WTC11 (cell line): Measurements from ENCODE around the gene TSSC4. TPM values are rescaled to one million over a fixed set of nuclear protein-coding genes. Genes with fewer than 3 reads are reported as not detected.

Experiments used
- ATAC-seq: fragments of 200-7000 bp; cut with Tn5 transposase; 2 replicates; pipeline ENCODE4 v1.10.0; 2021; ENCODE audit warnings: mild to moderate bottlenecking, moderate library complexity
- CTCF ChIA-PET: fragments of 300-600 bp; sonication (Branson Sonifier 250); formaldehyde crosslinking; loops from one replicate; lab custom pipeline; 2021; ENCODE audit warnings: antibody characterized with exemption; lab: Charles Lee
- POLR2A ChIA-PET: fragments of 350-600 bp; sonication (Branson Sonifier 250); formaldehyde crosslinking; loops from one replicate; lab custom pipeline; 2021; ENCODE audit warnings: antibody characterized with exemption; lab: Charles Lee
- DNase-seq: peaks from one replicate; pipeline ENCODE4 v3.0.0; 2021; ENCODE audit warnings: low spot score
- H3K27ac Mint-ChIP-seq: 2 replicates; pipeline ENCODE4 v1.8.0; 2021; ENCODE audit warnings: mixed read lengths
- H3K27me3 Mint-ChIP-seq: 2 replicates; pipeline ENCODE4 v1.8.0; 2021; ENCODE audit warnings: low read depth, mild to moderate bottlenecking, moderate library complexity, mixed read lengths
- H3K36me3 Mint-ChIP-seq: 2 replicates; pipeline ENCODE4 v1.8.0; 2021; ENCODE audit warnings: mixed read lengths
- H3K4me1 Mint-ChIP-seq: 2 replicates; pipeline ENCODE4 v1.8.0; 2022; ENCODE audit warnings: mixed read lengths
- H3K4me3 Mint-ChIP-seq: 2 replicates; pipeline ENCODE4 v1.8.0; 2021; ENCODE audit warnings: mild to moderate bottlenecking, moderate library complexity, mixed read lengths
- H3K9me3 Mint-ChIP-seq: 2 replicates; pipeline ENCODE4 v1.8.0; 2021; ENCODE audit warnings: mixed read lengths
- ESRRA ChIP-seq: sonication (generic); formaldehyde crosslinking; IDR thresholded peaks from 2 replicates; pipeline ENCODE4 v1.8.1; 2022; ENCODE audit warnings: mild to moderate bottlenecking, missing genetic modification reagents, borderline replicate concordance
- FOXJ3 ChIP-seq: sonication (generic); formaldehyde crosslinking; IDR thresholded peaks from 2 replicates; pipeline ENCODE4 v1.9.0; 2021; ENCODE audit warnings: missing genetic modification reagents, mild to moderate bottlenecking, borderline replicate concordance
- GABPB1 ChIP-seq: sonication (generic); formaldehyde crosslinking; IDR thresholded peaks from 2 replicates; pipeline ENCODE4 v1.8.1; 2023; ENCODE audit warnings: mild to moderate bottlenecking, missing genetic modification reagents
- GTF2I ChIP-seq: fragments of 250-450 bp; sonication (Bioruptor Pico); conservative IDR thresholded peaks from 2 replicates; pipeline ENCODE4 v1.4.0; 2021; ENCODE audit warnings: mild to moderate bottlenecking
- IRF2 ChIP-seq: sonication (generic); formaldehyde crosslinking; IDR thresholded peaks from 2 replicates; pipeline ENCODE4 v1.8.0; 2022; ENCODE audit warnings: low read depth, missing genetic modification reagents, borderline replicate concordance
- JUN ChIP-seq: sonication (generic); formaldehyde crosslinking; IDR thresholded peaks from 2 replicates; pipeline ENCODE4 v1.8.0; 2023; ENCODE audit warnings: mild to moderate bottlenecking, missing genetic modification reagents
- MXD4 ChIP-seq: fragments of 250-450 bp; sonication (Bioruptor Pico); IDR thresholded peaks from 2 replicates; pipeline ENCODE4 v1.8.0; 2021; ENCODE audit warnings: mild to moderate bottlenecking, moderate library complexity, borderline replicate concordance
- NFYB ChIP-seq: sonication (generic); formaldehyde crosslinking; conservative IDR thresholded peaks from 2 replicates; pipeline ENCODE4 v1.8.0; 2022; ENCODE audit warnings: low read depth, missing genetic modification reagents
- NR1H2 ChIP-seq: sonication (generic); formaldehyde crosslinking; IDR thresholded peaks from 2 replicates; pipeline ENCODE4 v1.9.0; 2021; ENCODE audit warnings: mild to moderate bottlenecking, moderate library complexity, missing genetic modification reagents
- NR2C2 ChIP-seq: sonication (generic); formaldehyde crosslinking; IDR thresholded peaks from 2 replicates; pipeline ENCODE4 v1.8.0; 2022; ENCODE audit warnings: mild to moderate bottlenecking, missing genetic modification reagents
- OVOL2 ChIP-seq: fragments of 250-450 bp; sonication (Bioruptor Pico); IDR thresholded peaks from 2 replicates; pipeline ENCODE4 v1.9.0; 2021; ENCODE audit warnings: mild to moderate bottlenecking, borderline replicate concordance
- SMAD4 ChIP-seq: sonication (generic); formaldehyde crosslinking; IDR thresholded peaks from 2 replicates; pipeline ENCODE4 v1.8.0; 2022; ENCODE audit warnings: mild to moderate bottlenecking, missing genetic modification reagents
- SOX15 ChIP-seq: fragments of 250-450 bp; sonication (Bioruptor Pico); IDR thresholded peaks from 2 replicates; pipeline ENCODE4 v1.9.0; 2021; ENCODE audit warnings: mild to moderate bottlenecking
- SP1 ChIP-seq: sonication (generic); formaldehyde crosslinking; conservative IDR thresholded peaks from 2 replicates; pipeline ENCODE4 v1.8.1; 2022; ENCODE audit warnings: missing genetic modification reagents
- TP53 ChIP-seq: sonication (generic); formaldehyde crosslinking; IDR thresholded peaks from 2 replicates; pipeline ENCODE4 v1.8.1; 2023; ENCODE audit warnings: mild to moderate bottlenecking, missing genetic modification reagents
- ZNF317 ChIP-seq: sonication (generic); formaldehyde crosslinking; IDR thresholded peaks from 2 replicates; pipeline ENCODE4 v1.8.1; 2023; ENCODE audit warnings: low read depth, mild to moderate bottlenecking, moderate library complexity, missing genetic modification reagents, borderline replicate concordance
- ZNF423 ChIP-seq: fragments of 250-450 bp; sonication (Bioruptor Pico); IDR thresholded peaks from 2 replicates; pipeline ENCODE4 v2.1.2; 2022; ENCODE audit warnings: mild to moderate bottlenecking, moderate library complexity
- total RNA-seq: library from RNA; stranded (reverse); gene quantifications from 3 replicates; pipeline ENCODE4 v1.2.3, GENCODE V29; 2021
- TF ChIP-seq, protein P1 (sequence below): fragments of 250-450 bp; sonication (Bioruptor Pico); IDR thresholded peaks from 2 replicates; pipeline ENCODE4 v1.9.0; 2021; ENCODE audit warnings: mild to moderate bottlenecking
- TF ChIP-seq, protein P2 (sequence below): sonication (generic); formaldehyde crosslinking; IDR thresholded peaks from 2 replicates; pipeline ENCODE4 v1.8.1; 2023; ENCODE audit warnings: mild to moderate bottlenecking, missing genetic modification reagents
- TF ChIP-seq, protein P3 (sequence below): sonication (generic); formaldehyde crosslinking; IDR thresholded peaks from 2 replicates; pipeline ENCODE4 v1.8.0; 2023; ENCODE audit warnings: missing genetic modification reagents, mild to moderate bottlenecking, borderline replicate concordance
- TF ChIP-seq, protein P4 (sequence below): sonication (generic); formaldehyde crosslinking; IDR thresholded peaks from 2 replicates; pipeline ENCODE4 v1.8.1; 2023; ENCODE audit warnings: mild to moderate bottlenecking, missing genetic modification reagents, moderate library complexity

TSSC4 gene
- total RNA-seq, 1 experiment from 2014 or later, result 41.4 TPM

DNA sequence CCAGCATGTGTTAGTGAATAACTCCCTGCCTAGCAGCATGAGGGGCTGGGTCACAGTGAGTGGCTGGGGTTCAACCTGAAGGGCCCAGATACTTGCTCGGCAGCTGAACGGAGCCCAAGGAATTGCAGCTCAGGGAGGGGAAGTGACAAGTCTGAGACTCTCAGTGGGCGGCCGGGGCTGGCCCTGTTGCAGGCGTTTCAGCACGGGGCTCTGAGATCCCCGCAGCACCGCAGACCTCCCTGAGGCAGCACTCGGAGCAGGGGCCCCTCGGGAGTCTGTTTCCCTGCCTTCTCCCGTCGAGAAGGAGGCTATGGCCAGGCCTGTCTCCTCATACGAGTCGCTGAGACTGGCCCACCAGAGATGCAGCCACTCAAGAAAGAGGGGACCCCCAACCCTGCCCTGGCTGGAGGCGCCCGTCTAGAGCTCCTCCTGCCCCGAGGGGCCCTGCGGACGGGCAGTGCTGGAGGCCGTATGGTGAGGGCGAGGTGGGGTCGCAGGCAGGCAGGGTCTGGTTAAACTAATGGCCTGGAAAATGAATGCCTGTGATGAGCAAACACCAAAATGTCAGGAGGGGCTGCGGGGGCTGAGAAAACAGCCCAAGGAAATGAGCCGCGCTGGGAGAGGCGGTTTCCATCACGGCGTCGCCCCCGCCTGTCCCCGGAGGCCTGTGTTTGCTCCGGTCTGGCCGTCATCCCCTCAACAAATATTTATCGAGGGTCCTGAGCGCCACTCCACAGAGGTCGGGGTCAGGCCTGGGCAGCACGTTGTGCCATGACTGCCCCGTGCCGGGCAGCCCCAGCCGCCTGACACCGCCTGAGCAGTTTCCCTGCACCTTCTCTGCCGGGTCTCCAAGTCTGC lies 9.3 kb downstream of the TSSC4 start:
- H3K4me3 Mint-ChIP-seq, result no peak overlapping the region
- 0 out of 2 replicates have a peak, but pooled peaks have one; percentile 30 for TF ChIP-seq GABPB1 (CRISPR knock-in tag)
- no peak for TF ChIP-seq ZNF423 (CRISPR knock-in tag)
- no peaks in the 10 kb centered on the region for H3K9me3 Mint-ChIP-seq
- ChIA-PET CTCF (interaction anchor here (1.9 to 2.7 kb wide), 3 partner anchors 9 to 105 kb away, joined by 8 to 22 read pairs (median 8); partner anchors contain the start of gene TSSC4), POLR2A (no interaction called here)
- H3K4me1 Mint-ChIP-seq, result no peaks in the 10 kb centered on the region
- no peaks in the 10 kb centered on the region for H3K36me3 Mint-ChIP-seq
- DNase-seq (no peak), ATAC-seq (no peak)
- H3K27me3 Mint-ChIP-seq, result no peaks in the 10 kb centered on the region
- no peak overlapping the region for H3K27ac Mint-ChIP-seq

DNA sequence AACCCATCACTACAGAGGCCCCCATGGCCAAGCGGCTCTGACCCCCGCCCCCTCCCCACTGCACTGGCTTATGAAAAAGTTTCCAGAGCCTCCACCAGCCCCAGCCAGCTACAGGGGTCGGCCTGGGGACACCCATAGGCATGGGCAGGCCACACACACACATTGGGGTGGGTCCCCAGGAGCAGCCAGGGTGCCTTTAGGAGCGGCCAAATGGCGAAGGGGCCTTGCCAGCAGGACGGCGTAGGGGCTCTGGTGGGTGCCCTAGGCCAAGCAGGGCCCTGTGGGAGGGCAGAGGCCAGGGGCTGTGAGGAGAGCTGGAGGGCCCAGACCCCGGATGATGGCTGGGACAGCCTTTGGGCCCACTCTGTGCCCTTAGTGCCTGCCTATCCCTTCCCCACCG lies 10.1 kb downstream of the TSSC4 start:
- ChIA-PET POLR2A (no interaction called here), CTCF (no interaction called here)
- no peak for DNase-seq
- TF ChIP-seq SMAD4, result no peak
- TF ChIP-seq TP53 (CRISPR knock-in tag), result no peak
- TF ChIP-seq OVOL2 (CRISPR knock-in tag), result no peak
- no peak for TF ChIP-seq SOX15 (CRISPR knock-in tag)
- TF ChIP-seq, protein P1, sequence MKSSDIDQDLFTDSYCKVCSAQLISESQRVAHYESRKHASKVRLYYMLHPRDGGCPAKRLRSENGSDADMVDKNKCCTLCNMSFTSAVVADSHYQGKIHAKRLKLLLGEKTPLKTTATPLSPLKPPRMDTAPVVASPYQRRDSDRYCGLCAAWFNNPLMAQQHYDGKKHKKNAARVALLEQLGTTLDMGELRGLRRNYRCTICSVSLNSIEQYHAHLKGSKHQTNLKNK, result no peak
- no peak for TF ChIP-seq NR1H2 (CRISPR knock-in tag)
- no peak for TF ChIP-seq IRF2 (CRISPR knock-in tag)
- TF ChIP-seq FOXJ3 (CRISPR knock-in tag), result no peak
- Mint-ChIP-seq H3K4me3 (no peak overlapping the region), H3K4me1 (no peaks in the 10 kb centered on the region), H3K9me3 (no peaks in the 10 kb centered on the region), H3K27ac (no peak overlapping the region), H3K27me3 (no peaks in the 10 kb centered on the region), H3K36me3 (no peaks in the 10 kb centered on the region)
- no peak for ATAC-seq

DNA sequence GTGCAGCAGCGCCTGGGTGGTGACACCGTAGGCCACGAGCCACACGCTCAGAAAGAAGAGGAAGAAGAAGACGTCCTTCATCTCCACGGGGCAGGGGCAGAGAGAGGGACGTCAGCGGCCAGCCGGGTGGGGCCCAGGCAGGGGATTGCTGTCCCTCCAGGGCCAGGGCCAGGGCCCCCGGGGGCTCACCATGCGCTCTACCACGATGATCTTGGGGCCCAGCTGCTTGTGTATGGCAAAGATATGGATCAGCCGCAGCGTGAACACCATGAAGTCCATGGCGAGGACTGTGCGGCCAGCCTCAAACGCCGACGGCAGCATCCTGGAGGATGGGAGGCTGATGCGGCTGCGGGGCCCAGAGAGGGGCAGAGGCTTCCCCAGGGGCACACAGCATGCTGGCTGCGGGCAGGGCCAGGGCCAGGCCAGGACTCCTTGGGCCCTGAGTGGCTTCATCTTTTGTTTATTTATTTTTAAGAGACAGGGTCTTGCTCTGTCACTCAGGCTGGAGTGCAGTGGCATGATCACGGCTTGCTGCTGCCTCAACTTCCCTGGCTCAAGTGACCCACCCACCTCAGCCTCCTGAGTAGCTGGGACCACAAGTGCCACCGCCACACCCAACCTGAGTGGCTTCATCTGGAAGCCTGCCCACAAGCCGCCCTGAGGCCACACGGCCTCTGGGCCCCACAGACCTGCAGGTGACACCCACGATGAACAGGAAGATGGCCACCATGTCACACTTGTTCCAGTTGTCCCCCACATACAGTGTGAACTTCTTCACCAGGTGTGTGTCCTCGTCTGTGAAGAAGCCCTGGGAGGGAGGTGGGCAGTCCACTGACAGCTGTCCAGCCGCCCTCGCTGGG lies 11.1 kb downstream of the TSSC4 start:
- H3K4me1 Mint-ChIP-seq, result no peaks in the 10 kb centered on the region
- CTCF ChIA-PET, result interaction anchor here (1.4 kb wide), 1 partner anchor 226 kb away, joined by 3 read pairs; no protein-coding TSS in a partner anchor
- H3K27ac Mint-ChIP-seq, result 0 out of 2 replicates have a peak overlapping the region, but pooled peaks have one; percentile 11
- no peaks in the 10 kb centered on the region for H3K36me3 Mint-ChIP-seq
- ATAC-seq, result no peak
- DNase-seq, result no peak
- H3K9me3 Mint-ChIP-seq, result no peaks in the 10 kb centered on the region
- H3K4me3 Mint-ChIP-seq, result no peak overlapping the region
- no peaks in the 10 kb centered on the region for H3K27me3 Mint-ChIP-seq
- TF ChIP-seq ZNF317 (CRISPR knock-in tag) (no peak), ESRRA (CRISPR knock-in tag) (no peak), GTF2I (no peak), SP1 (CRISPR knock-in tag) (no peak), JUN (CRISPR knock-in tag) (no peak), NR2C2 (no peak), NFYB (CRISPR knock-in tag) (no peak), MXD4 (CRISPR knock-in tag) (no peak)
- TF ChIP-seq, protein P2, sequence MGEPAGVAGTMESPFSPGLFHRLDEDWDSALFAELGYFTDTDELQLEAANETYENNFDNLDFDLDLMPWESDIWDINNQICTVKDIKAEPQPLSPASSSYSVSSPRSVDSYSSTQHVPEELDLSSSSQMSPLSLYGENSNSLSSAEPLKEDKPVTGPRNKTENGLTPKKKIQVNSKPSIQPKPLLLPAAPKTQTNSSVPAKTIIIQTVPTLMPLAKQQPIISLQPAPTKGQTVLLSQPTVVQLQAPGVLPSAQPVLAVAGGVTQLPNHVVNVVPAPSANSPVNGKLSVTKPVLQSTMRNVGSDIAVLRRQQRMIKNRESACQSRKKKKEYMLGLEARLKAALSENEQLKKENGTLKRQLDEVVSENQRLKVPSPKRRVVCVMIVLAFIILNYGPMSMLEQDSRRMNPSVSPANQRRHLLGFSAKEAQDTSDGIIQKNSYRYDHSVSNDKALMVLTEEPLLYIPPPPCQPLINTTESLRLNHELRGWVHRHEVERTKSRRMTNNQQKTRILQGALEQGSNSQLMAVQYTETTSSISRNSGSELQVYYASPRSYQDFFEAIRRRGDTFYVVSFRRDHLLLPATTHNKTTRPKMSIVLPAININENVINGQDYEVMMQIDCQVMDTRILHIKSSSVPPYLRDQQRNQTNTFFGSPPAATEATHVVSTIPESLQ (CRISPR knock-in tag), result no peak
- TF ChIP-seq, protein P3, sequence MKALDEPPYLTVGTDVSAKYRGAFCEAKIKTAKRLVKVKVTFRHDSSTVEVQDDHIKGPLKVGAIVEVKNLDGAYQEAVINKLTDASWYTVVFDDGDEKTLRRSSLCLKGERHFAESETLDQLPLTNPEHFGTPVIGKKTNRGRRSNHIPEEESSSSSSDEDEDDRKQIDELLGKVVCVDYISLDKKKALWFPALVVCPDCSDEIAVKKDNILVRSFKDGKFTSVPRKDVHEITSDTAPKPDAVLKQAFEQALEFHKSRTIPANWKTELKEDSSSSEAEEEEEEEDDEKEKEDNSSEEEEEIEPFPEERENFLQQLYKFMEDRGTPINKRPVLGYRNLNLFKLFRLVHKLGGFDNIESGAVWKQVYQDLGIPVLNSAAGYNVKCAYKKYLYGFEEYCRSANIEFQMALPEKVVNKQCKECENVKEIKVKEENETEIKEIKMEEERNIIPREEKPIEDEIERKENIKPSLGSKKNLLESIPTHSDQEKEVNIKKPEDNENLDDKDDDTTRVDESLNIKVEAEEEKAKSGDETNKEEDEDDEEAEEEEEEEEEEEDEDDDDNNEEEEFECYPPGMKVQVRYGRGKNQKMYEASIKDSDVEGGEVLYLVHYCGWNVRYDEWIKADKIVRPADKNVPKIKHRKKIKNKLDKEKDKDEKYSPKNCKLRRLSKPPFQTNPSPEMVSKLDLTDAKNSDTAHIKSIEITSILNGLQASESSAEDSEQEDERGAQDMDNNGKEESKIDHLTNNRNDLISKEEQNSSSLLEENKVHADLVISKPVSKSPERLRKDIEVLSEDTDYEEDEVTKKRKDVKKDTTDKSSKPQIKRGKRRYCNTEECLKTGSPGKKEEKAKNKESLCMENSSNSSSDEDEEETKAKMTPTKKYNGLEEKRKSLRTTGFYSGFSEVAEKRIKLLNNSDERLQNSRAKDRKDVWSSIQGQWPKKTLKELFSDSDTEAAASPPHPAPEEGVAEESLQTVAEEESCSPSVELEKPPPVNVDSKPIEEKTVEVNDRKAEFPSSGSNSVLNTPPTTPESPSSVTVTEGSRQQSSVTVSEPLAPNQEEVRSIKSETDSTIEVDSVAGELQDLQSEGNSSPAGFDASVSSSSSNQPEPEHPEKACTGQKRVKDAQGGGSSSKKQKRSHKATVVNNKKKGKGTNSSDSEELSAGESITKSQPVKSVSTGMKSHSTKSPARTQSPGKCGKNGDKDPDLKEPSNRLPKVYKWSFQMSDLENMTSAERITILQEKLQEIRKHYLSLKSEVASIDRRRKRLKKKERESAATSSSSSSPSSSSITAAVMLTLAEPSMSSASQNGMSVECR, result no peak
- TF ChIP-seq, protein P4, sequence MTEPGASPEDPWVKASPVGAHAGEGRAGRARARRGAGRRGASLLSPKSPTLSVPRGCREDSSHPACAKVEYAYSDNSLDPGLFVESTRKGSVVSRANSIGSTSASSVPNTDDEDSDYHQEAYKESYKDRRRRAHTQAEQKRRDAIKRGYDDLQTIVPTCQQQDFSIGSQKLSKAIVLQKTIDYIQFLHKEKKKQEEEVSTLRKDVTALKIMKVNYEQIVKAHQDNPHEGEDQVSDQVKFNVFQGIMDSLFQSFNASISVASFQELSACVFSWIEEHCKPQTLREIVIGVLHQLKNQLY, result no peak
- POLR2A ChIA-PET, result no interaction called here
